GDM1 (cell line): ENCODE measurements around the gene CTTN.

Experiments used
- DNase-seq: peaks from one replicate; lab custom pipeline; 2025; lab: John Stamatoyannopoulos, UW

The CTTN gene

DNA sequence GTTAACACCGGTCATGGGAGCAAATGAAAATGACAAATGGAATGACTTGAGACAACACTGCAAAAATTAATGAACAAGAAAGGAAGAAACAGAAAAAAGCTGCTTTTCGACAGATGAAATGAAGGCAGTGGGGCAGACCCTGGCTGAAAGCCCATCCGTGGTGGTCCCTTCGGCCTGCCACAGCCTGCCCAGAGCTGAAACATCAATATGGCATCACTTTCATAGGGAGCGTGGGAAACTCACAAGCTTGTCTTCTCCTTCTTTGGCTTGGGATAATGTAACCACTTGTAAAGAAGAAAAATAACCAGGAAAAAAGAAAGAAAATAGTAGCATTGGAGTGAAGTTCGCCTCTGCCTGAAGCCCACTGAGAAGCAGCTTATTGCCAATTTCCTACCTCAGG, 78.8 kb downstream of the CTTN start:
- no peak for DNase-seq

GRCh38 chr11:70477609-70478008, 79.3 kb downstream of the CTTN start:
- no peak for DNase-seq

- no peak for DNase-seq
These were observed 80.0 kb downstream of the CTTN start for GRCh38 chr11:70478166-70478890.

DNA sequence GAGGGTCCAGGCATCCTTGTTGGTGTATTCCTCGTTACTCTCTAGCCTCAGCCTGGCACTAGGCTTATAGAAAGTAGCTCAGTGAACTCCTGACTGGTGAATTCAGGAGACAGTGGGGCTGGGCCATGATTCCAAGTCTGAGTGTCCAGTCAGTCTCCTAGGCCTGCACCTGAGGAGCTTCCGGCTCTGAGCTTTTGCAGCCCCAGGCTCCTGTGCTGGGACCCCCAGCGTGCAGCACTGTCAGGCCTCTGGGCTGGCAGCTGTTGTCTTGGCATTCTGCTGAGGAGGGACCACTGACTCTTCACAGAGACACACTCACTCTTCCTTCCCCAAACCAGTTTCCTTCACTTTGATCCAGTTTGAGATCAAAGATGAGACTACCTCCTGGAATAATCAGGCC, 82.4 kb downstream of the CTTN start:
- no peak for DNase-seq

- no peak for DNase-seq
These were observed 83.5 kb downstream of the CTTN start for GRCh38 chr11:70481625-70482528.

GRCh38 chr11:70482529-70482917, 84.2 kb downstream of the CTTN start:
- no peak for DNase-seq

DNA sequence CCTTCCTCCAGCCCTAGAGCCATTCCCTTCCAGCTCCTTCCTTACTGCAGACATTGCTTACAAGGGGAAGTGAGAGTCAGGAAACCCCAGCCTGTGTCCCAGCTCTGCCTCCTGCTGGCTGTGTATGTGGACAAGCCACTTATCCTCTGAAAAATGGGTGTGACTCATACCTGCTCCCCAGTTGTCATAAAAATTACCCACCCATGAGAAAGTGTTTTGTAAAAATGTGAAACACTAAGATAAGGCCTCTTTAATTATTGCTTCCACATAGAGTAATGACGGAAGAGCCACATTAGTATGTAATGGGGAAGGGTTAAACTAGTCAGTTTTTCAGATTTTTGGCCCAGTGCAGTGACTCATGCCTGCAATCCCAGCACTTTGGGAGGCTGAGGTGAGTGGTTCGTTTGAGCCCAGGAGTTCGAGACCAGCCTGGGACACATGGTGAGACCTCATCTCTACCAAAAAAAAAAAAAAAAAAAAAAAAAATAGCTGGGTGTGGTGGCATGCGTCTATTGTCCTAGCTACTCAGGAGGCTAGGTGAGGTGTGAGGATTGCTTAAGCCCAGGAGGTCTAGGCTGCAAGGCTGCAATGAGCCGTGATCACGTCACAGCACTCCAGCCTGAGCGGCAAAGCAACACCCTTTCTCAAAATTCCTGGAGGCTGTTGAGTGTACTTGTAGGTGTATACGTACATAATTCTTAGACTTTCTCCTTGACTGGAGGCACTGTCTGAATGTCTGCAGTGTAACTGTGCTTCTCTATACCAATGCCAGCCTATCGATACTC, 84.9 kb downstream of the CTTN start:
- DNase-seq: peak; percentile 66

DNA sequence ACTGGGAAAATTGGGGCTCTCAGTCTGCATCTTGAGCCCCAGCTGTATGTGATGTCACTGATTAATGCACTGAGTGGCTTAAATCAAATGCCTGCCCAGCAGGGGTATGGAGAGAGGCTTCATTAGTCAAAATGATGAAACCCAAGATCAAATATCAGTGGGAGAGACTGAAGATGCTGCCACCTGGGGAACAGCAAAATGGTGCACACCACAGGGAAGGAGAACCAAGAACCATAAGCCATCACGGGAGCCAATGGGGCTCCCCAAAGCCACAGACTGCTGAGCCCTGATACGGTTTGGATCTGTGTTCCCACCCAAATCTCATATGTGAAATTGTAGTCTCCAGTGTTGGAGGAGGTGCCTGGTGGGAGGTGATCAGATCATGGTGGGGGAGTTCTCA, 85.6 kb downstream of the CTTN start:
- DNase-seq: no peak

GRCh38 chr11:70485326-70486025, 87.1 kb downstream of the CTTN start:
- DNase-seq: no peak

DNA sequence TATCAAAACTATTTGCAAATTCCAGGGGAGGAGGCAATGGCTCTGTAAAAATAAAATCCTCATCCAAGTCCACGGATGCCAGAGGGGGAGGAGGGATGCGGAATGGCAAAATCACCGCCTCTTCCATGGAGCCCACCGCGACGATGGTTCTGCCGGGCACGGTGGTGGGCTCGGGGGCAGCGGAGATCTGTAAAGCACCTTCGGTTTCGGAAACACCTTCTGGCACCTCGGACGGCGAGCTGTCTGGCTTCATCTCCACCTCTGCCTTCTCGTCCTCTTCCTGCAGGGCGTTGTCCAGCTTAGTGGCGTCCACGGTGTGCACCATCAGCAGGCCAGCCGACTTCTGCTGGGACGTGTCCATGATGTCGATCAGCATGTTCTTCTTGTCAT, 87.7 kb downstream of the CTTN start:
- DNase-seq: no peak
